ENCODE measurements around the gene MAN1B1.

GRCh38 chr9:137106662-137107250 lies 20.0 kb downstream of the MAN1B1 start:
- TF ChIP-seq CTCF (IDR thresholded peaks at IDR 0.05) (no peak), POLR2A (IDR thresholded peaks at IDR 0.05) (no peak)

Data from lower leg skin (tissue), 3 donors.